Cerebellar nuclear complex (tissue), 1 donor: Measurements from ENCODE around the gene STAT1.

Experiments
- DNase-seq, 2 experiments: peaks; one replicate each; lab custom pipeline; 2025; lab: John Stamatoyannopoulos, UW

The STAT1 gene

DNA sequence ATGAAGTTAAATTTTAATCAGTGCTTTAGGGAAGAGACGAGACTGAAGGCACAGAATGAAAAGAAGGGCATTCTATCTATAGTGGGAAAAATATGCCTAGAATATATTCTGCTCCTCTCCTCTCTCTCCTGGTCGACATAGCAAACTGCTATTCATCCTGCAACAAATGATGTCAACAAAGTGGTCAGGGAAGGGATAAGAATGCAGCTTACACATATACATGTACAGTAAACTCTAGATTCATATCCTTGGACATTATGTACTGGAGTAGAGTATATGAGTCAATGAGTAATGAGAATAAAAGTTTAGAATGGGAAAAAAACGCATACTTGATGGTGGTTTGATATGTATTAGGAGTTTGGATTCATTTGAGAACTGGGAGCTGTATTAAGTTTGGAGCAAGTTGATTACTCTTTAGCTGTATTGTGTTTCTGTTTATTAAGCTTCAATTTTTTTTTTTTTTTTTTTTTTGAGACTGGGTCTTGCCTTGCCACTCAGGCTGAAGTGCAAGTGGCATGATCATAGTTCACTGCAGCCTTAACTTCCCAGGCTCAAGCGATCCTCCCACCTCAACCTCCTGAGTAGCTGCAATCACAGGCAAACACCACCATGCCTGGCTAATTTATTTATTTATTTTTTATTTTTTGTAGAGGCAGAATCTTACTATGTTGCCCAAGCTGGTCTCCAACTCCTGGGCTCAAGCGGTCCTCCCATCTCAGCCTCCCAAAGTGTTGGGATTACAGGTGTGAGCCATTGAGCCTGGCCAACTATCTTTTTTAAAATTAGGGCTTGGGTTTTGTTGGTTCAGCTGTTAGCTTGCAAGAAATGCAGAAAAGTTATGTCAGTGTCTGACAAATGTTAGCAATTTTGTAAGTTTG lies 53.8 kb downstream of the STAT1 start:
- no peak for DNase-seq

DNA sequence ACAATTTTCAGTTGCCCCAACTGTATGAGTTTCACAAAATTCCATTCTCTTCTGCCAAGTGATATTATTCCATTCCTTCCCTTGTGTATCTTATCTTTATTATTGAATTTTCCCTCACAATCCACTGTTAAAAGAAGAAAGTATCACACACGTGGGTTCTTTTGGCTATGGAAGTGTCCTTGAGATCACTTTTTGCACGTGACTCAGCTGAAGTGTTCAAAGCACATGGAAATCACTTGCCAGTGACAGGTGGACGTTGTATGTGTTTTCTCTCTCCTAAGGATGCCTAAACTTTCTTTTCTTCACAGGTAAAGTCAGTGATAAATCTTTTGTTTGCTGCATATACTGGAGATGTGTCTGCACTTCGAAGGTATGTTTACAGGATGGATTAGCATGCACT lies 60.7 kb downstream of the STAT1 start:
- DNase-seq, result no peak

DNA sequence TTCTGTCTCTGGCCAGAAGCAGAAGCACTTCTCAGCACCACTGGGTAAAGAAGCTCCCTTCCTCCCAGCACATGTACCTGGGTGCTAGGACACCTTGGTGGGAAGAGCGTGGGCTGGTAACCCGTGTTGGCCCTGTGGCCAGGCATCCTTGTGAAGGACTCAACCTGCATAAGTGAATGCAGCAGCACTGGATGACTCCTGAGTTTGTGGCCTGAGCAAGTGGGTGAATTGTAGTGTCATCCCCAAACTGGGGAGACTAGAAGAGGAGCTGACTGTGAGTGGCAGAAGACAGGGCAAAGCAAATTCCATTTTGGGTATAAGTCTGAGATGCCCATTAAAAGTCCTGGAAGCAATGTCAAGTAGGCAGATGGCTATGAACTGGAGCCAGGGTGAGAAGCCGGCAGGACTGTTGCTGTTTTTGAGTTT lies 63.4 kb downstream of the STAT1 start:
- DNase-seq, result peak in 1 of 2 experiments; percentile 6

DNA sequence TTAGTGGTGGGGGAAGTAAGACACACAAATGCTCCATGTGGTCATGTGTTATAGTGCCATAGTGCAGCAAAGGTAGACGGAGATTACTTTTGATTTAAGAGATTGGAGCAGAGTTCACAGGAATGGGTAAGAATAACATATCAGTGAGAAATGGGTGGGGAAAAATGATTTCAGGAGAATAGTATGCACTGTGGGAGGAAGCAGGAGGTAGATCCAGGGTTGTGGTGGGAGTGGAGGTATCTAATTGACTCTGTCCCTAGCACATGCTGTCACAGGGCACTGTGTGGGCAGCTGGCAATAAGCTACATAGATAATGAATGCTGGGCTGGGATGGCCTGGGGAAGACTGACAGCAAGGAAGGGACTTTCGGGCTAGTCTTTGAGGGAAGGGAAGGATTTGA lies 65.3 kb downstream of the STAT1 start:
- no peak for DNase-seq

GRCh38 chr2:190947711-190948251 lies 66.2 kb downstream of the STAT1 start:
- no peak for DNase-seq

DNA sequence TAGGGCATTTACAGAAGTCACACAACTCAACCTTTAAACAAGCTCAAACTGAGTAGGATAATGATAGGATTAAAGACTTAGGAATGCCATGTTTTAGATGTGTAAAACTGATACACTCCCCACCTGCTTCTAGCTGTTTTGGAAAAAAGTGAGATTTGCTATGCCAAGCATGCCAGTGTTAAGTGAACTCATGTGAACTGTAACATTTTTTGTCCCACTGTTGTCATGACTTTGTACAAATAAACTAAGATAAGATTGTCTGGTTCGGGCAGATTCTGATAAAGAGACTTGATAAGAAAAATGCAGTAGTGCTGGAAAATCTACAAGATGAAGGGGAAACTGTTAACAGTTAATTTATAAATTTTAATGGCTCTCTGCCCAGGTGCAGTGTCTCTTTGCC lies 66.8 kb downstream of the STAT1 start:
- DNase-seq, result no peak

GRCh38 chr2:190943706-190944105 lies 70.3 kb downstream of the STAT1 start:
- no peak for DNase-seq

DNA sequence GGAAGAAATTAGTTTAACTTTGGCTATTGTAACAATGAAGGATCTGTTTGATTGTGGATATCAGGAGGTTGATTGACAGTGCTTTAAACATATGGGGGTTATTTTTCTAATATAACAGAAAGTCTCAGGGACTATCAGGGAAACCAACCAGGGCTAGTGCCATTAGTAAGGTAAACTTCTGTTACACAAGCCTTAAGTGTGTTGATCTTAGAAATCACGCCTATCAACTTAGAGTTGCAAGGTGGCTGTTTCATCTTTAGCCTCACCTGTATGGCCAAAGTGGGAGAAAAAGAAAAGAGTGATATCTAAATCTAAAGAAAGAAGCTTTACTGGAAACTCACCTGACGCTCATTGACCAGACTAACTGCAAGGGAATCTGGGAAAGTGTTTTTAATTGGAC lies 71.3 kb downstream of the STAT1 start:
- DNase-seq, result no peak

GRCh38 chr2:190941571-190941970 lies 72.4 kb downstream of the STAT1 start:
- no peak for DNase-seq

GRCh38 chr2:190940454-190940853 lies 73.5 kb downstream of the STAT1 start:
- DNase-seq, result no peak

DNA sequence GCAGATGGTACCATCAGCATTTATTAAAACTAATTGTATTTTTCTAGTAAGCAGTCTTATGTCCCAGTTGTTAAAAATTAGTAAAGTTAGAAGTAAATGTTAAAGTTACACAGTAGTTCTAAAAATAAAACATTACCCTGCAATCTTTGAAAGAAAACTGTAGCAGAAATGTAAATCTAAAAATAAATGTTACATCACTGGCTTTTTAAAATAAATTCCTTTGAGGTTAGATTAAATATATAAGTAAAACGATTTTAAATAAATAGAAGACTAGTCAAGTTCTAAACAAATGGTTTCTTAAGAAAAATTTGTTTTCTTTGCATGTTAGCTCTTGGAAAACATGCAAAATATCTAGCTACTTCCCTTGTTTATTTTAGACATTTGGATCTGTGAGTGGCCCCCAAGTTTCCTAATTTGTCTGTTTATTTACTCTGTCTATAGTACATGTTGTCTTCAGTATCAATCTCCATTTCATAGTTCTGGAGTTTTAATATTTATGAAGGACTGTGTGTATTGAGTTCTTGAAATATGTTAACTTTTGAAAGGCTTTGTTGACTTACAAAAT lies 75.1 kb downstream of the STAT1 start:
- DNase-seq, result no peak

GRCh38 chr2:190935054-190935453 lies 78.9 kb downstream of the STAT1 start:
- DNase-seq, result no peak

DNA sequence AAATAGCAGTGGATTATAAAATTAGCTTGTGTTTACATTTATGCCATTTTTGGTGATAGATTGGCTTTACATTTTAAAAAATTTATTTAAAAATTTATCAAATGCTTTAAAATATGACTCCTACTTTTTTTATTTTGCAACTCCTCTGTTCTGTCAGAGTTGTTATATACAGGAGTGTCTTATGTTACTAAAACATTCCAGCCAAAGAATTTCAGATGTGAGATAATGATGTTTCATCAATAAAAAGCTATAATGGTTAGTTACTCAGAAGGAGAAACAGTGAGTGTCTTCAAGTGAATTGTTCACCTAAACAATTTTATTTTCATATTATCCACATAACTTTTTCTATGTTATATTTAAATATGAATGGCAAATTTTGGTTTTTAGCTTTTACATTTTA lies 80.6 kb downstream of the STAT1 start:
- DNase-seq, result no peak

GRCh38 chr2:190932514-190932913 lies 81.5 kb downstream of the STAT1 start:
- no peak for DNase-seq

- no peak for DNase-seq
These were observed 83.6 kb downstream of the STAT1 start for GRCh38 chr2:190930411-190930810.

GRCh38 chr2:190929919-190930318 lies 84.1 kb downstream of the STAT1 start:
- DNase-seq, result no peak

GRCh38 chr2:190927301-190927700 lies 86.7 kb downstream of the STAT1 start:
- no peak for DNase-seq

- DNase-seq, result no peak
These were observed 91.6 kb downstream of the STAT1 start for GRCh38 chr2:190922376-190922775.

DNA sequence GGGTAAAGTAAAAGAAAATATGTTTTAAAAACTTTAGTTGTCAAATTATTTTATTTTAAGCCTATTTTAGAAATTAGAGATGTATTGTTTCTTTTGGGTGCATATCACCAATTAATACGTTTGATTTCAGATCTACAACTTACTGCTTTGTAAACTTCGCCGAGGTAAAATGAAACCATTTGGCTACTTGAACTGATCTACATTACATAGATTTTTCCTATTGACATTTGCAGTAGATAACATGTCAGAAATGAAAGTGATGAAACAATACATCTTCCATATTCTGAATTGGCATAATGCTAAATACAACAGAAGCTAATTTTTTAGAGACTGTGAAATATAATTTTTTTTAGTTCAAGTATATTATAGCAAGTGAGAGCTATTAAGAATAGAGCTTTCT lies 93.9 kb downstream of the STAT1 start:
- no peak for DNase-seq
